ENCODE results near the gene BTN2A1.

Gene BTN2A1

DNA sequence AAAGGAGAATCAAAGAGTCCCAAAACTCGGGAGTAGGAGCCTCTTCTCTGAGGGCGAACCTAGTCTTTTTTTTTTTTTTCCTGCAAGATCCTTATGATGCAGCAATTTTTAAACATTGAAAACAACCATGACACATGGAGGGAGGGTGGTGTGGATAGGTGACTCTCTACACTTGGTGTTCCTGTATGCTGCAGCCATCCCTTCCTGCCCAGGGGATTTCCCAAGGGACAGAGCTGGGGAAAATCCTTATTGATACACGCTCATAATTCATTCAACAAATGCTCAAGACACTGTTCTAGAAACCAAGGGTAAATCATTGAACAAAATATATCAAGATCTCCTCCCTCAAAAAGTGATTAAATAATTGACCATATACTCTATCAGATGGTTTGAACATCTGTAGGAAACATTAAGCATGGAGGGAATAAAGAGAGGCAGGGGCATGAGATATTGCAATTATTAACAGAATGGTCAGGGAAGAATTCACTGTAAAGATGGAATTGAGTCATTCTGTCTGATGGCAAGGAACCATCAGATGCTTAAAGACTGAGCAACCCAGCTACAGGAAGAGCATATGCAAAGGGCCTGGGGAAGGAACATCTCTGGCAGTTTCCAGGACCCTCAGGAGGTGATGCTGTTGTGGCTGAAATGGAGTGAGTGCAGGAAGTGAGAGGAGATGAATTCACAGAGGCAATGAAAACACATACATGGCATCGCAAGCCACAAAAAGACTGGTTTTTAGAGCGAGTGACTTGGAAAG, 30.9 kb upstream of the BTN2A1 start:
- H3K36me3 ChIP-seq (ENCODE audit: insufficient read depth, low read length): no peaks in the 10 kb centered on the region

DNA sequence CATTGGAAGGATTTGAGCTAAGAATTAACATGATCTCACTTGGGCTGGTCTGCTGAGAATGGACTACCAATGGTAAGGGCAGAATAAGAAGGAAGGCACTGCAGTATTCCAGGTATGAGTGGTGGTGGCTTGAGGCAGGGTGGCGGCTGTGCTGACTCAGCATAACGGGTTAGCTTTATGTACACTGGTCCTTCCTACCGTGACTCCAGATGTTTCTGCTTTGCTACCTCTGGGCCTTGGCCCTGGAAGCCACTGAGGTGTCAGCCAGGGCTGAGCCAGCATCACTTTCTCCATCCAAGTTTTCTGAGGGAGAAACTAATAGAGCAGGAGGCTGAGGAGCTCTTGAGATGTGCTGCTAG, 30.3 kb upstream of the BTN2A1 start:
- Histone ChIP-seq H3K9me2 (ENCODE audit: low read depth, low read length) (no peaks in the 10 kb centered on the region), H3K4me3 (ENCODE audit: low read depth, low read length, poor library complexity, severe bottlenecking) (no peak overlapping the region), H2AFZ (ENCODE audit: low read length) (no peak overlapping the region), H3K36me3 (ENCODE audit: insufficient read depth, low read length) (no peaks in the 10 kb centered on the region), H3K27me3 (ENCODE audit: insufficient read depth, low read length) (peaks cover 11% of the 10 kb centered on the region), H3K4me1 (ENCODE audit: insufficient read depth, low read length, severe bottlenecking) (no peaks in the 10 kb centered on the region), H3K27ac (ENCODE audit: low read depth, low read length, poor library complexity, severe bottlenecking) (no peak overlapping the region), H3K9me3 (ENCODE audit: low read length) (no peaks in the 10 kb centered on the region), H3K79me2 (ENCODE audit: insufficient read depth, low read length) (no peaks in the 10 kb centered on the region), H4K20me1 (ENCODE audit: insufficient read depth, low read length) (no peaks in the 10 kb centered on the region), H3K9ac (ENCODE audit: low read length) (no peak overlapping the region), H3K4me2 (ENCODE audit: low read length) (no peak overlapping the region), H3F3A (ENCODE audit: insufficient read depth, low read length) (no peaks in the 10 kb centered on the region)
- TF ChIP-seq CTCF (IDR thresholded peaks at IDR 0.05; ENCODE audit: low read length) (no peak), EZH2 (IDR thresholded peaks at IDR 0.05; ENCODE audit: borderline replicate concordance, low read length) (no peak)

More for the DNA sequence above, 30.9 kb upstream of the BTN2A1 start:
- TF ChIP-seq EZH2 (IDR thresholded peaks at IDR 0.05; ENCODE audit: borderline replicate concordance, low read length): no peak
- Histone ChIP-seq H2AFZ (ENCODE audit: low read length) (no peak overlapping the region), H3K79me2 (ENCODE audit: insufficient read depth, low read length) (no peaks in the 10 kb centered on the region), H3K4me3 (ENCODE audit: low read depth, low read length, poor library complexity, severe bottlenecking) (no peak overlapping the region), H3K9me2 (ENCODE audit: low read depth, low read length) (no peaks in the 10 kb centered on the region), H3K9me3 (ENCODE audit: low read length) (no peaks in the 10 kb centered on the region), H4K20me1 (ENCODE audit: insufficient read depth, low read length) (no peaks in the 10 kb centered on the region), H3F3A (ENCODE audit: insufficient read depth, low read length) (no peaks in the 10 kb centered on the region), H3K4me1 (ENCODE audit: insufficient read depth, low read length, severe bottlenecking) (no peaks in the 10 kb centered on the region), H3K27ac (ENCODE audit: low read depth, low read length, poor library complexity, severe bottlenecking) (no peak overlapping the region), H3K4me2 (ENCODE audit: low read length) (no peak overlapping the region), H3K27me3 (ENCODE audit: insufficient read depth, low read length) (peaks cover 11% of the 10 kb centered on the region), H3K9ac (ENCODE audit: low read length) (no peak overlapping the region)

- H3K27me3 ChIP-seq (ENCODE audit: insufficient read depth, low read length): peaks cover 11% of the 10 kb centered on the region
- no peaks in the 10 kb centered on the region for H3K36me3 ChIP-seq (ENCODE audit: insufficient read depth, low read length)
- no peaks in the 10 kb centered on the region for H3K9me2 ChIP-seq (ENCODE audit: low read depth, low read length)
- H3K9ac ChIP-seq (ENCODE audit: low read length): no peak overlapping the region
- H3K9me3 ChIP-seq (ENCODE audit: low read length): no peaks in the 10 kb centered on the region
- H2AFZ ChIP-seq (ENCODE audit: low read length): no peak overlapping the region
- no peaks in the 10 kb centered on the region for H3K79me2 ChIP-seq (ENCODE audit: insufficient read depth, low read length)
- H3K27ac ChIP-seq (ENCODE audit: low read depth, low read length, poor library complexity, severe bottlenecking): no peak overlapping the region
- H3F3A ChIP-seq (ENCODE audit: insufficient read depth, low read length): no peaks in the 10 kb centered on the region
- no peaks in the 10 kb centered on the region for H4K20me1 ChIP-seq (ENCODE audit: insufficient read depth, low read length)
- H3K4me2 ChIP-seq (ENCODE audit: low read length): no peak overlapping the region
- no peak overlapping the region for H3K4me3 ChIP-seq (ENCODE audit: low read depth, low read length, poor library complexity, severe bottlenecking)
- TF ChIP-seq CTCF (IDR thresholded peaks at IDR 0.05; ENCODE audit: low read length) (no peak), EZH2 (IDR thresholded peaks at IDR 0.05; ENCODE audit: borderline replicate concordance, low read length) (no peak)
- H3K4me1 ChIP-seq (ENCODE audit: insufficient read depth, low read length, severe bottlenecking): no peaks in the 10 kb centered on the region
These were observed 29.5 kb upstream of the BTN2A1 start for GRCh38 chr6:26428206-26428605.

DNA sequence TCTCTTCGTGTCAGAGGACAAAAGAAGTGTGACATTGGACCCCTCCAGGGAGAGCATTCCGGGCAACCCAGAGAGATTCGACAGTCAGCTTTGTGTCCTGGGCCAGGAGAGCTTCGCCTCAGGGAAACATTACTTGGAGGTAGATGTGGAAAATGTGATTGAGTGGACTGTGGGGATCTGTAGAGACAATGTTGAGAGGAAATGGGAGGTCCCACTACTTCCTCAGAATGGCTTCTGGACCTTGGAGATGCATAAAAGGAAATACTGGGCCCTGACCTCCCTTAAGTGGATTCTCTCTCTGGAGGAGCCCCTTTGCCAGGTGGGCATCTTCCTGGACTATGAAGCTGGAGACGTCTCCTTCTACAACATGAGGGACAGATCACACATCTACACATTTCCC, 27.0 kb upstream of the BTN2A1 start:
- no peaks in the 10 kb centered on the region for H3K9me2 ChIP-seq (ENCODE audit: low read depth, low read length)
- no peak overlapping the region for H3K4me2 ChIP-seq (ENCODE audit: low read length)
- H3K79me2 ChIP-seq (ENCODE audit: insufficient read depth, low read length): no peaks in the 10 kb centered on the region
- H3K9me3 ChIP-seq (ENCODE audit: low read length): no peaks in the 10 kb centered on the region
- no peaks in the 10 kb centered on the region for H3F3A ChIP-seq (ENCODE audit: insufficient read depth, low read length)
- no peak overlapping the region for H2AFZ ChIP-seq (ENCODE audit: low read length)
- H3K4me3 ChIP-seq (ENCODE audit: low read depth, low read length, poor library complexity, severe bottlenecking): no peak overlapping the region
- no peaks in the 10 kb centered on the region for H3K4me1 ChIP-seq (ENCODE audit: insufficient read depth, low read length, severe bottlenecking)
- H3K27ac ChIP-seq (ENCODE audit: low read depth, low read length, poor library complexity, severe bottlenecking): no peak overlapping the region
- no peaks in the 10 kb centered on the region; the same call in 1 of the 2 replicates for H3K36me3 ChIP-seq (ENCODE audit: insufficient read depth, low read length)
- peaks cover 2% of the 10 kb centered on the region; the same call in 1 of the 2 replicates for H3K27me3 ChIP-seq (ENCODE audit: insufficient read depth, low read length)
- H3K9ac ChIP-seq (ENCODE audit: low read length): no peak overlapping the region
- TF ChIP-seq EZH2 (IDR thresholded peaks at IDR 0.05; ENCODE audit: borderline replicate concordance, low read length): no peak
- no peak for TF ChIP-seq CTCF (IDR thresholded peaks at IDR 0.05; ENCODE audit: low read length)
- no peaks in the 10 kb centered on the region for H4K20me1 ChIP-seq (ENCODE audit: insufficient read depth, low read length)

Measured in OCI-LY1 (cell line).